Measurements from ENCODE around the gene FAM107B.

The FAM107B gene

DNA sequence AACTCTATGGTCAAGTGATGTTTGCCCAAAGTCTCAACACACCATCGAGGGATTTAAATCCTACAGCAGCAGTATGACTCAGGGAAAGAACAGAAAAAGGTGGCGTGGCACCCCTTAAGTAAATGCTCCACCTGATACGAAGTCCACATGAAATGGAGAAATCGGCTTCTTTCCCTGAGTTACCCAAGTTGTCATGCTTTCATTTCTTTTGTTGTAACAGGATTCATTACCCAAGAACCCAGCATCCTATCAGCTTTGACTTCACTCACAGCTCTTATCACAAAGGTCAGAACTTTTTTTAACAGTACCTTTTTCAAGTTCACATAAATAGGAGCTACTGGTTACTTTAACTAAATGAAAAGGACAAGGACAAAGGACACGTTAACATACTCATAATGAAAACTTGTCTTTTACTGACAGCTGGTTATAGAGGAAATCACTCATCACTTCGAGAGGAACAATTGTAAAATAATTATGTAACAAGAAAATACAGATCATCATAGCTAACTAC, 224.2 kb downstream of the FAM107B start:
- no peak for DNase-seq

DNA sequence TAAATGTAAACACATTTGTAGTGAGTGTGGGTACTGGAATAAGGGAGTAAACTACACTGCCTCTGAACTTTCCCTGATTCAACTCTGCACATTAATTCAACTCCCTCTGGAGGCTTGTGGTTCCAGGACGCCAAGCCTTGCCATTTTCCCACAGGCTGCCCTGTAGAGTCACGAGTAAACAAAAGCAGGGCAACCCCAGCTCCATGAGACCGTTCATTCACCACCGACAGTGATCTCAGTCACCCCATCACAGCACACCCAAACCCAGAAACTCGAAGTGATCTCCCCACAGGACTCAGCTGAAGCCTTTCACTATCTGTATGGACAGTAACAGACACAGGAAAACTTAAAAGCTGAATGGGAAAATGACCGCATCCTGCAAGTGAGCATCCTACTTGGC, 225.2 kb downstream of the FAM107B start:
- DNase-seq: no peak

DNA sequence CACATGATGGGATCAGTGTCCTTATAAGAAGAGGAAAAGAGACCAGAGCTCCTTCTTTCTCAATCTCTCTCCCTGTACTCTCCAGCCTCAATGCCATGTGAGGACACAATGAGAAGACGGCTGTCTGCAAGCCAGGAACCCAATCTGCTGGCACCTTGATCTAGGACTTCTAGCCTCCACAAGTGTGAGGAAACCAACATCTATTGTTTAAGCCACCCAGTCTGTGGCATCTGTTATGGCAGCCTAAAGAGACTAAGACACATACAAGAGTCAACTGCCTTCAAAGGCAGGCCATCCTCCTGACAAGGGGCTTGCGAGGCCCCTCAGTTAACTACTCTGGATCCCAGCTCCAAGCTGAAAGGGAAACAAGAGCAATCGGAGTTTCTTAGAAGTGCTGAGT, 225.7 kb downstream of the FAM107B start:
- no peak for DNase-seq

DNA sequence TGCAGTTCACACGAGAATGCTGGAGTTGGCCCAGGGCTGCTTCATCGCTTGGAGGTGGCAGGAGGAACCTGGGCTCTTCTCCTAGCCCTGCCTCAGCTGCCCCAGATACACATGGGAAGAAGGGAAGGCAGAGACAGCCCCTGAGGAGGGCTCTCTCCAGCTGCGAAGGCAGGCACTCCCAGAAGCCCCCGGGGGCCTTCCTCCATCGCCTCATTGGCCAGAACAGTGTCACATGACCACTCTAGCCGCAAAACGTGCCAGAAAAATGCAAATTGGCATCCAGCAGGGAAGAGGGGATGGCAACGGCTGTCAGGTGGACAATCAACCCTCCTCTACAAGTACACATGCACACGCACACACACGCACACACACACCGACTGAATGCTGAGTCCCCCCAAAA, 226.2 kb downstream of the FAM107B start:
- no peak for DNase-seq

DNA sequence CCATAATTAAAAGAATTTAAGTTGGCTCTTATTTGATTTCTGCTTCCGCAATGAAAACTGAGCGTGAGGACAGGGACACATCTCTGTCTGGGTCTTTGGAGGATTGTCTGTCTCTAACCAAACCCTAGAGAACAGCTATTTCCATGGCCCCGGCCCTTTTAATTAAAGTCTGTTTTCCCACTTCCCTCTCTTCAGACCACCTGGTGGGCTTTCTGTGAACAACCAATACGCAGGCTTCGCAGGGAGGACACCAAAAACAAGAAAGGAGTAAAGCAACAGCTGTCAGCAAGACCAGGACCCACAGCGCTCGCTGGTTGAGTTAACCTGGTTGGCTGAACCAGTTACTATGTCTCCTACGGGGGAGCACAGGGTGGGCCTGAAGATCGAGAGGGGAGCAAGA, 226.9 kb downstream of the FAM107B start:
- peak; percentile 38 for DNase-seq

DNA sequence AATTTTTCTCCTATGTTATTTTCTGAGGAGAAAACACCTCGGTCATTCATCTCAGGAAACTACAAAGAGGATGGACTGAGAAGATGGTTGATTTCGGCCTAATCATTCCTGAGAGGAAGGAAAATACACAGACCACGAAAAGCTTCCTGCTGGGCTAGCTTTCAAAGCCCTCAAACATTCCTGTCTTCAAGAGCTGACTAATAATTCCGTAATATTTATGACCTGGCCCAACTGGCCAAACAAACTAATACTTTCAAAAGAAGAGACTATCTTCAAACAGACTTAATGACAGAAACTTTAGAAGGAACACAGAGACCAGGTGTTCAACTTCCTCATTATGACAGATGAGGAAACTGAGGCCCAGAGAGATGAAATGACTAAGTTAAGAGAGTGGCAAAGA, 228.9 kb downstream of the FAM107B start:
- DNase-seq: no peak

DNA sequence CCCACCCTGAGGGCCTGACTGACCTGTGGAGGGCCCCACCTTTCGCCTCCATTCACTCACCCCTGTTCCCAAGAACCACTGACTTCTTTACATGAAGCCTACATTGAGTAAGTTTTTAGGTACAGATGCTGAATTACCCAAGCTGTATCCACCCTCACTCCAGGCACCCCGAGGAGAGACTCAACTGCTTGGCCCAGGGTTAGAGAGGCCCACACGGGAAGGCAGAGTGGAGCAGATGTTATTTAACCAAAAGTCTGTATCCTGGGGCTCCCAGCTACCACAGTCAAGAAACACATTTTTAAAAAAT, 230.8 kb downstream of the FAM107B start:
- DNase-seq: no peak

DNA sequence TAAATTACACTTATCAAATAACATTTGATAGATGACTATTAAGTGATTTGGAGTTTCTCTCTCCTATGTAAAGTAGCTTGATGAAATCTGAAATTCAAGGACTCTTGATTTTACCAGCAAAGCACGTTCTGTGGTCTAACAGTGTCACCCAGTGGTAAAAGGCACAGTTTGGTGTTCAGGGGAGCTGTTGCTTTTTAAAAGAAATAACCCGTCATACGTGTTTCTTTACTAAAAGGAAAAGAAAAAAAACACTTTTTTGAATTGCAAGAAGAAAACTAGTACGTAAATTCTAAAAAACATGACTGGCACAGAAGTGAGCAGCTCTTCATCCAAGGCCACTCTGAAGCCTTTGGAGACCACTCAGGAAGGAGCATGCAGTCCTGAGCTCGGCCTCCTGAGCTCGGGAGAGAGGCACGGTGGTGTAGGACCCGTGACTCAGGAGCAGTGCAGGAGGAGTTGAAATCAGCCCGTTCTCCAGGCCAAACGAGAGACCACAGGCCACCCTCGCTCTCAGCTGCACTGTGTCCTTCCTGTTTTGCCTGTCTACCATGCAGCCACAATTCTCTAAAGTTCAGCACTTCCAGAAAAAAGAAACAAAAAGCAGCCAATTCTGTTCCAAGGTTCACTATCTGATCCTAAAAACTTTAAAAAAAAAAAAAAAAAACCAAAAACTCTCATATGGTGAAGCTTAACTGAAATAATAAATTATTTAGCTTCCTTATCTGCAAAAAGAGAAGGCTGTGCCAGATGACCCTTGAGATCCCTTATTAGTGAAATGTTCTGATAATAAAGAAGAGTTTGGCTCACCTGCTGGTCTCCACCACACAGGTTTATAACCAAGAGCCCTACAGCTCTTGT, 231.4 kb downstream of the FAM107B start:
- DNase-seq: peak; percentile 67

DNA sequence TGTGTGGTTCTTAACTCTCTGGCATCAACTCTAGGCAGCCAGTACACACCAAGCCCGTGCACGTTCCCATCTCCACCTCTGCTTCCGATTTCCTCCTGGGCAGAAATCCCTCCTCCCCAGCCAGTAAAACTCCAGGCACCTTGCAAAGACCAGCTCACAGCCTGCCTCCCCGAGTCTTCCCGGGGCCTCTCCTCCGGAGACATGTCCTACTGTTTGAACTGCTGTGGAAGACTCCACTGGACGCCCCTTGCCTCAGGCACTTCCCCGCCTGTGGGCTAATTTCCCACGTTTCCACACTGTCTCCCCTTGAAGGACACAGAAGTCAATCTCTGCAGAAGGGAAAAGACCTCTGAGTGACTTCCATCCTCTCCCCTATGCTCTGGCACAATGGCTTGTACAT, 233.3 kb downstream of the FAM107B start:
- no peak for DNase-seq

DNA sequence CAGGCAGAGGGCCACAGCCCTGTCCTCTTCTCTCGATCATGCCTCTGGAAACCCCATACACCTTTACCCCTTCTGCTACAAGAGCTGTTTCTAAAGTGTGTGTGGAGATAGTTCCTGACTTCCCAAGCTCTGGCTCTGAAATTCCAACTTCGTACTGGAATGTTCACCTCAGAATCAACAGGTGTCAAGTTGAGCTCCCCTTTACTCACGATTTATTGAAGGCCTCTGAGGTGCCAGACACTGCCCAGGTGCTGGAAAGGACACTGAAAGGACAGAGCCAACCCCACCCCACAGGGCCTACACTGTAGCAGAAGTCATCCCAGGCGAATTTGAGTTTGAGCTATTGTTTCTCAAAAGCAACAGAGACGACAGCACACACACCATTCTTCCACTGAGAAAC, 234.1 kb downstream of the FAM107B start:
- no peak for DNase-seq

DNA sequence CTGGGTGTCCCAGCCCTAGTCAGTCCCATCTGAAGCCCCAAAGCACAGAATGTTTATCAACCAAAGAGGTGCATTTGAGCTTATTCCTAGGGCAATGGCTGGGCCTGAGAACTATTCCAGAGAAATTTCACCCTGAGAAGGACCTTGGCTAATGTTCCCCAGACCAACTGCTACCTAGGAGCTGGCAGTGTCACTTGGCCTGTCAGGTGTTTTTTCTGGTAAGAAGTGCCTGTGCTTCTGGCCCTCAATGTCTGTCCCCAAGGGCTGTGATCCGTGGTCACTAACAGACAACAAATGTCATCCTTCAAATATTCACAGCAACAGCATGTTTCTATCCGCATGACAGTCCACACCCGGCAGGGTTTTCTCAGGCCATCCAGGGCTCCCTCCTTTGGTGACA, 234.6 kb downstream of the FAM107B start:
- DNase-seq: no peak

DNA sequence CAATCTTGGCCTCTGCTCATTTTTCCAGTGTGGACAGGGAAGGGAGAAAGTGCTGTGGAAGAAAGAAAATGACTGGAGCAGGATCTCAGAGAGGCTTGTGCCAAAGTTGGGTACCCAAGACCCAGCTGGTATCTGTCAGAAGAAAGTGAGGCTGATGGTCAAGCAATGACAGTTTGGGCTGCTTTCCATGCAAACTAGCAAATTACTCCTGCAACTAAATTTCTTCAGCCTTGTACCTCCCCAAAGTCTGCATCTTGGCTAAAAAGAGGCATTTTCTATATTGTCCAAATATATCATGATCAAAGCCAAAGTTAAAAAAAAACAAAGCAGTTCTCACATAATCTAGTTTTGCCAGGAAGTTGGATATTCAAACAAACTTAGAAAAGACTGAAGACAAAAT, 235.5 kb downstream of the FAM107B start:
- DNase-seq: no peak

DNA sequence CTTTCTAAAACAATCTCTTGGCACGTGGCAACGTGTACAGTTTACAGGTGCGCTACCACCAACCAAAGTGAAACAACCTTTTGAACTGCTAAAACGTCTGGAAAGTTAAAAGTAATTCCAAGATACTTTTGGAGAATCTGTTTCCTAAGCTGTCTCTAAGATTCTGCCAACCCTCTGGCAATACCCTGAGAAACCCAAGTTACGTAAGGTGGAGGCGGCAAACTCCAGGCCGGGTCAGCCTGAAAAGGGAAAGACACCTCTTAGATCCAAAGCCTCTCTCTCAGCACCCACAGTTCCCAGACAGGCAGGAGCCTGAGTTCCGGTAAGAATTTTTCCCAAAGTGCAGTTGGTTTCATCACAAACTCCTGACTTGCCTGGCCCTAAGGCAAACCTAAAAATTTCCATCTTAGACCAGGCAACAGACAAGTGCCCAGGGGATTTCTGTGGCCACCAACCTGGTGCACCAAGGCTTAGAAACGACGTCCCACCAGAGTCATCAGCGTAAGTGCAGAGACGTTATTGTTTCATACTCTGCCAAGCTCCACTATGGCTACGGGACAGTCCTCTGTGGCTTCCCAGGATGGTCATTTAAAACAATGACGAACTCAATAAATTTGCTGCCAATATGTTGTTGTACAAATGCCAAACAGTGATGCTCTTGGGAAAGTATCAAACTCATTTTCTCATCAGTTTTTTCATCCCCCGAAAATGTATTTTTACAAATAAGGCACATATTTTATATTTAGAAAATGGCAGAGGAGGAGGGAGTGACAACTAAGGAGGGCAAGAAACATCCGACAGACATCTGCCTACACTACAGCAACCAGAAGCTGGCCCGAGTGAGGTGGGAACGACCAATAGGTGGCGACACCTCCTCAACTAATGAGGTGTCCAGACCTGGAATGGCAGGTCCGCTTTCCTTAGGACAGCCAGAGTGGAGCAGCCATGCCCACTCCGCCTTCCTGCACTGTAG, 238.2 kb downstream of the FAM107B start:
- DNase-seq: peak; percentile 68

DNA sequence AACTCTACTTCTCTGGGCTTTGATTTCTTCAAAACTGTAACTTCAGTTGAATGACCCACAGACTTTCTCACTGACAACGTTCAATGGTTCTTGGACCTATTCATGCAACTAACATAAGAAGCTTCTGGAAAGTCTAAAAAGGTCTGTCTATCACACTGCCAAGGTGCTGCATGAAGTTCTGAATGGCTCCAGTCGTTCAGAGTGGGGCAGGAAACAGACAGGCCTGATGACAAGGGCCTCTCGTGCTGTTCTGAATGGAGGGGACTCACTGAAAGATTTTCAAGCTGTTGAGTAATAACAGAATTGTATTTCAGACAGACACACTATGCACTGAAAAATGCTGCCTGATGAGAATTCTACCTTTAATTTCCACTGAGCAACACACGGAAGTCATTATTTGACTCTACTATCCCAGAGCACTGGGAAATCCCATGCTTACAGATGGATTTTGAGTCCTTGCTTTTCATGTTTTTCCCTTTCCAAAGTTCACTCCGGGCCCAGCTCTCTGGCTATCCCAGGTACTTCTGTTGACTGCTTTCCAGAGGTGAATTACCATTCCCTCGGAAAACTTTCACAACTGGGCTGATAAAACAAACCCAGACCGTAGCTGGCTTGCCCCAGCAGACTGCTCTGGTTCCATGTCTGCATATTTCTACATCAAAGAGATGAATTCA, 239.1 kb downstream of the FAM107B start:
- no peak for DNase-seq

DNA sequence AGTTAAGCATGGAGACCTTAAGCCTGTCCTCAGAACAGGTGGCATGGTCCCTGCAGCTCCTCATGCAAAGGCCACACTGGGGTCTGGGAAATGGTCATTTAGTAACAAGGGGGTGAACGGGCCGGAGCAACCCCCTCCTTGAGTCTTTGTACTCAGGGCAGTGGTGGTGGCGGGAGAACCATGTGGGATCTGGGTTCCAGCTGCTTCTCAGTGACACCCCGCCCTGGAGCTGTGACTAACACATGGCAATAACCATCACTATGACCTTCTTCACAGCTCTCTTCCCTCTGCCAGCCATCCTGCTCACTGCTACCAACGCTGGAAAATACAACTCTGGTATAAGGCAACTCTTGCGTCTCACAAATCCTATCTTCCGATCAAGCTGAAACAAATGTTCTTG, 240.5 kb downstream of the FAM107B start:
- no peak for DNase-seq

DNA sequence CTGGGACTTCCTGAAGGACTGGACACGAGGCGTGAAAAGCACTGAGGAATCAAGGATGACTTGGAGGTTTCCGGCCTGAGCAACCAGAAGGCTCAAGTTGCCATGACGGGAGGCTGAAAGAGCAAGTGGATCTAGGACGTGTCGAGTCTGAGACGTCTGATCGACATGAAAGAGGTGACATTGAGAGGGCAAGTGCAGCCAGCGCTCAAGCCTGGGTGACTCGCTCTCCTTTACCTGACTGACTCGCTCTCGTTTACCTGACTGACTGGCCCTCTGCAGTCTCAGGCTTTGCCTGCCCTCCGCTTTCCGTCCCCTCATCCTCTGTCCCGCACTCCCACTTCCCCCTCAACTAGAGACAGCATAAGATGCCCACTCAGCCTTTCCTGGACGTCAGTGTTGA, 241.4 kb downstream of the FAM107B start:
- no peak for DNase-seq

DNA sequence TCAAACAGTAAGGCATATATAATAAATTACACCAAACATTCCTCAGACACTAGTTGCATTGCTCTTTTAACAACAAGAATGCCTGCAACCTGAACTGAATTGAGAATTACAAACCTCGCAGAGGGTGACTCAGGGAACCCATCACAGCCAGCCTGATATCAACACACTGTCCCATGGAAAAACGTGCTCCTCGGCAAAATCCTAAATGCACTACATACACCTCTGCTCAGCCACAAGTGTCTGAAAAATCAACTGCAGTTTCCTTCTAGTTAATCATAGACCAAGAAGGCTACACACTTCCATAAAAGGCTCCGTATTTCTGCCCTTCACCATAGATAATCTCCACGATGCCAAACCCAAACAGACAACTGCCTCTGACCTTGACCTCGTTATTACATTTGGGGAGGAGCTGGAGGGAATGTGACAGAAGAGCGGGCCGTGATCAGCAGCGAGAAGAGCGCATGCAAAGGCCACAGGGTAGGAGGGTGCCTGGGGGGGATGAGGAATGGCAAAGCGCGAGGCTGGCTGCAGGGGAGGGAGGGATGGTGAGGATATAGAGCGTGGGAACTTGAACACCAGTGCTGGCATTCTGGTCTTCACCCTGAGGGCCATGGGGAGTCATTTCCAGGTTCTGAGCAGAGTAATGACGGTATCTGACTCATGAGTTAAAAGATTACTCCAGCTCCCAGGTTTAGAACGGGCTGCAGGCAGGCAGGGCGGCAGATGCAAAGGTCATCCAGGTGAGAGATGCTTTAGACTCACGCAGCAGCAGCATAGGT, 242.0 kb downstream of the FAM107B start:
- DNase-seq: no peak

DNA sequence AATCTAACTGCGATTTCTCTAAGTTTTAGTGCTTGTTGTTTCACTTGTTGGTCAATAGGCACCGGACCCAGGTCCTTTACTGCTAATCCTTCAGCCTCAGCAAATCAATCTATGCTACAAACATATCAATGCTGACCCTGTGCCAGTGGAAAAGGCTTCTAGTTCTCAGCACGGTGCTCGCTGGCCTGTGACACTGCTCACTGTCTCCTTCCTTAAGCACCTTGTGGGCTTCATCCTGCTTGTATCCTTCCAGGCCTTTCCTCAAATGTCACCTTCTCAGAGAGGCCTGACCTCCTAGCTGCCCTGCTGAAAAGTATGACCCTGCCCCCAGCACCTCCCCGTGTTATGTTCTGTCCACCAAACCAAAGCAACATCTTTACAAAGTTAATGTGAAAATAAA, 242.7 kb downstream of the FAM107B start:
- no peak for DNase-seq

DNA sequence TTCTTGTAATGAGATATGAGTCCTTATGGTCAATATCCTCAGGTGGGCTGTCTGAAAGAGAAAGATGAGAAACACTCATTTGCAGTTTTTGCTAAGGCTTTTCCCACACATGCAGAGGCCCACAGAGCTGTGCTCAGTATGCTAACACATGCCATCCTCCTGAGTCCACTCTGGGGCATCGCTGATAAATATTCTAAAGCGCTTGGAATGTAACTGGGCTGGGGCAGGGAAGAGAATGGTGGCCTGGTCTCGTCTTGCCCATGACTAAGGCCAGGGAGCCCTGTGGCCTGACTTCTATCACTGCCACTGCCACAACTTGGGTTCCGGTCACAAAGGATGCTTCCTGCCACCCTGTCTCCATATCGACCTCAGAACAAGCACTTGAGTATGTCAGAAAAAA, 244.2 kb downstream of the FAM107B start:
- DNase-seq: no peak

DNA sequence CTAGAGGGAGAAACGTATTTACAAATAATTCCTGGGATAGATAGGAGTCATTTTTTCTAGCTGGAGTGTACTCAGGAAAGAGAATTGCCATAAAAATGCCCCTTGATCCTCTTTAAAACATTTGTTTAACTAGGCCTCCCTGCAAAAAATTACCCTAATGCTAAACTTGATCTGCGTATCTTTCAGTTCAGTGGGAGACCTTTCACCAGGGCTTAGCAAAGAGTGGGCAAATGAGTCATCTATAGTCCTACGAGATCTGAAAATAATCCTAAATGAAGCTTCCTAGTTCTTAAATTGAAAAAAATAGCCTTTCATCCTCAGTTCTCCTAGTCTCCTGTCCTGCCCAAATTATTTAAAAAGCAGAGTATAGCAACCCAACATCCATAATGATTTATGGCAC, 245.3 kb downstream of the FAM107B start:
- DNase-seq: no peak

DNA sequence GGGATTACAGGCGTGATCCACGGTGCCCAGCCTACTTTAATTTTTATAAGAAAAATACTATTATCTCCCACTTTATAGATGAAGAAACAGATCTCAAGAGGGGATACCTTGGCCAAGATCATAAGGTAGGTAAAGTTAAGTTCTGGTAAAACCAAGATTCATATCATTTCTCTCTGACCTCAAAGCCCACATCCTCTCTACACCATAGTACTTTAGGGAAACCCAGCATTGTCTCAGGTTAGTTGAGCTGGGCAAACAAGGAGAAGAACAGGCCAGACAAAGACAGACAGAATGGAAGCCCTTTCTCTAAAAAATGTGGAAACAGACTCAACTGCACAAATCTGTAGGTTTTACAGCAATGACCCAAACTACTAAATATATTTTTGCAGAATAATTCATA, 246.2 kb downstream of the FAM107B start:
- peak; percentile 18 for DNase-seq

DNA sequence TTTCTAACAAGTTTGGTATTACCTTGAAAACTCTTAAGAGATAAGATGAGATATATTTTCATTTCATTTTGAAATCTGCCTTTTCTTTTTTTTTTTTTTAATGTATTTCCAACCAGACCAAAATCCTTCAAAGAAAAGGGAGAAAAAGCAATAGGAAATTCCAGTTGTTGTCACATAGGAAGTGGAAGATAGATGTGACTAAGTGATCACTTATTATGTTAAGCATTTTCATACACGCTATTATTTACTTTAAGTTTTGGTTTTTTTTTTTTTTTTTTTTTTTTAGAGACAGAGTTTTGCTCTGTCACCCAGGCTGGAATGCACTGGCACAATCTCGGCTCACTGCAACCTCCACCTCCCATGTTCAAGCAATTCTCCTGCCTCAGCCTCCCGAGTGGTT, 246.8 kb downstream of the FAM107B start:
- no peak for DNase-seq
